K562 treated with DMSO at 1 percent for 24 hours (cell line): Measurements from ENCODE around the gene CD300LB. TPM values are rescaled to one million over a fixed set of nuclear protein-coding genes. Genes with fewer than 3 reads are reported as not detected.

Source experiments
- total RNA-seq: library from RNA; unstranded; fragments of 300-600 nt; gene quantifications from 2 replicates; pipeline ENCODE4 v1.2.3, GENCODE V29; 2022; ENCODE audit warnings: low read depth; ENCODE audit not compliant: insufficient read depth

CD300LB gene
- not detected in 2 replicates for total RNA-seq

DNA sequence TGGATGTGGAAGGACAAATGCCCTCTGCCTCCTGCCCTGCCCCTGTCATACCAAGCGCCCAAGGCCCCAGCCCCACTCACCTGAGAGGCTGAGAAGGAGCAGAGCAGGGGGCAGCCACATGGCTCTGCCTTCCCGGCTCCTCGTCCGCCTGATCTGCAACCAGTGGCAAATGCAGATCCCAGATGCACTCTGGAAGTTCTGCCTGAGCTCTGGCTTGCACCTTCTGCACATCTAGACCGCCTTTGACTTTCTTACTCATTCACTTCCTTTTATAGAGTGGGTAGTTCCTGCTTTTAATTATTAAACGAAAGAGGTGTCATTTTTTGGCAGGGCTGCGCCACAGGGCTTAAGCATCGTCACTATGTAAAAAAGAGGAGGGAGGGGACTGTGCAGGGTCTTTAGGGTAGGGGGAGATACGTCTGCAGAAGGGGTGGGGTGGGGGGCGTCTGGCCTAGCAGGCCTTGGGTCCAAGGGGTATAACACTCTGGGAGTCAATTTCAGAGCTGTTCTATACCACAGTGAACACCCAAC, at the start of gene CD300LB:
Gene CD300LB (minus strand): TSS at position 245 of the 531 bp plus-strand sequence. CDS start 125 bp downstream, at position 120.

DNA sequence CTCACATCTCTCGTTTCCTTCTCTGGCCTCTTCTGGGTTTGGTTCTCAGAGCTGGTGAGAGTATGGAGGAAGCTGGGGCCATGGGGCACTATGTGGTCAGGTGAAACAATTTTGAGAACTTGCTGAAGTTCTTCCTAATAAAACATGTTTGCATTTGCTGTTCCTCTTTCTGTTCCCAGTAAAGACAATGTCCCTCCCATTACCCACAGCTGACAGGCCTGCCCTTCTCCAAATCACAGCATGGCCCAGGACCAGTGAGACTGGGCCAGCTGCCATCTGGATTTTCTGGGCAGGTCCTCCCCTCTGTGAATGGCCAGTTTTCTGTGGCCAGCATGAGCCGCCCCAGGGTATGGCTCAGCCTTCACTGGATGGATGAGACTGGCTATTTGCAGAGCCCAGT, 36.1 kb upstream of the CD300LB start, which contains the start of gene CD300H:
Gene CD300H (minus strand): TSS at position 113 of the 400 bp plus-strand sequence.

DNA sequence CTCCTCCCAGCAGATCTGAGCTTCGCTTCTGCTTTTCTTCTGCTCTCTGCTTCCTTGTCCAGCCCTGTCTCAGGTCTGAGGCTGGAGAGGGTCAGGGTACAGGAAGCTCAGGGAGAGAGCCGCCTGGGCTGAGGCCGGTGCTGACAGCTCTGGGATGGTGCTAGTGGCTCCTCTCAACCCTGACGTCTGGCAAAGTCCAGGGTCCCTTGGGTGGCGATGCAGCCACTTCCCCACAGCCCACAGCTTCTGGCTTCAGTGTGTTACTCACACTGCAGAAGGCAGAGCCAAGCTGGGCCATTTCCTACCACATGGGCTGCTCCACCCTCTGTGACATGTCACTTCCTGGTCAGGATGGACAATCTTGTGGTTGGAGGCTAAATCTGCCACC, 14.6 kb upstream of the CD300LB start, which contains the start of gene CD300C:
Gene CD300C (minus strand): TSS at position 273 of the 388 bp plus-strand sequence. CDS start 333 bp downstream, outside the sequence.

Other genes starting within 250 kb of the CD300LB start
- 0.10 TPM in 1 of 2 replicates, not detected in the other for gene KIF19, start 205.2 kb downstream of the CD300LB start, total RNA-seq
- gene BTBD17, start 169.6 kb downstream of the CD300LB start, total RNA-seq, result 0.20 TPM in 1 of 2 replicates, not detected in the other
- gene GPR142, start 164.0 kb downstream of the CD300LB start, total RNA-seq, result not detected in 2 replicates
- 10.6 and 11.4 TPM in 2 replicates for gene GPRC5C, start 99.4 kb downstream of the CD300LB start, total RNA-seq
- gene CD300A, start 64.8 kb downstream of the CD300LB start, total RNA-seq, result 1.5 and 3.2 TPM in 2 replicates
- gene CD300C, start 14.6 kb upstream of the CD300LB start, total RNA-seq, result not detected in 2 replicates
- not detected in 2 replicates for gene CD300H, start 36.0 kb upstream of the CD300LB start, total RNA-seq
- not detected in 2 replicates for gene CD300LD, start 60.8 kb upstream of the CD300LB start, total RNA-seq
- gene CD300E, start 92.3 kb upstream of the CD300LB start, total RNA-seq, result not detected in 2 replicates
- not detected in 2 replicates for gene CD300LF, start 181.4 kb upstream of the CD300LB start, total RNA-seq
- not detected in 2 replicates for gene RAB37, start 205.8 kb upstream of the CD300LB start, total RNA-seq
- gene NHERF1, start 217.2 kb upstream of the CD300LB start, total RNA-seq, result 78.6 and 82.7 TPM in 2 replicates
- gene NAT9, start 244.9 kb upstream of the CD300LB start, total RNA-seq, result 27.3 and 36.5 TPM in 2 replicates